Prostate gland (tissue), 2 donors: Measurements from ENCODE around the gene TANC1.

ENCODE experiments used
- POLR2A ChIP-seq: fragments of 450-650 bp; IDR thresholded peaks from one replicate; pipeline ENCODE4 v1.6.1; 2016; ENCODE audit warnings: antibody characterized with exemption, mild to moderate bottlenecking
- POLR2AphosphoS5 ChIP-seq: sonication (generic); formaldehyde crosslinking; IDR thresholded peaks from one replicate; pipeline ENCODE4 v1.6.1; 2017; ENCODE audit warnings: antibody characterized with exemption
- TF ChIP-seq, protein P1 (sequence below), 4 experiments: fragments of 200-600 bp in 2 of 4; fragments of 450-650 bp in 2 of 4; sonication (generic) in 2 of 4; IDR thresholded peaks; 1 replicate in 3 of 4; 2 replicates in 1 of 4; pipeline ENCODE4 v1.5.1; 2016 to 2019; ENCODE audit warnings: antibody characterized with exemption in 4 of 4, mild to moderate bottlenecking in 2 of 4, moderate library complexity in 2 of 4

DNA sequence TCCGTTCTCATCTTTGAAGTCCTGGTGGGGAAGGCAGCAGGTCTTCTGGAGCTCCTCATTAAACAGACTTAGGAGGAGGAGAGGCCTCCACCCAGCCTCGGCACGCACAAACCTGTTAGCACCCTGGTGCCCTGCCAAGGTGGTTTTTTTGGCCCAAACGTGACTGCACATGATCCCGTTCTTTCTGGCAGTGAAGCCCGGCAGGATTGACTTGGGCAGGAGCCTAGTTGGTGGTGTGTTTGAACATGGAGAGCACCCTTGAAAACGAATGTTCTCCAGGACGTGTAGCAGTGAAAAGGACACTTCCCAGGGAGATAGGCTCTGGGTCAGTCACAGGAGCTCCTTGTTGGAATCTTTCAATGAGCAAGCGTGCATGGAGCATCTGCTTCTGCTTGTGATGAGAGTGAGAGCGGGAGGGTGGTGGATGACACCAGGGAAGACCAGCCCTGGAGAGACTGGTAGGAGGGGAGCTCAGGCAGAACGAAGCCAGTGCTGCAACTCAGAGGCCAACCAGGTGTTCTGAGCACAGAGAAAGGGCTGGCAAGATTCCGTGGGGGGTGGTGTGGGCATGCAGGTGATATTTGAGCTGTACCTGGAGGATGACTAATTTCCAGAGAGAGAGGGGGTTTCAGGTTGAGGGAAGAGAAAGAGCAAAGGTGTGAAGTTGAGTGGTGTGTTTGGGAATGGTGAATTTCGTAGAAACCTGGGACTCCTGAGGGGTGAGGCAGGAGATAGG is 73.8 kb downstream of the TANC1 start:
- TF ChIP-seq, protein P1, sequence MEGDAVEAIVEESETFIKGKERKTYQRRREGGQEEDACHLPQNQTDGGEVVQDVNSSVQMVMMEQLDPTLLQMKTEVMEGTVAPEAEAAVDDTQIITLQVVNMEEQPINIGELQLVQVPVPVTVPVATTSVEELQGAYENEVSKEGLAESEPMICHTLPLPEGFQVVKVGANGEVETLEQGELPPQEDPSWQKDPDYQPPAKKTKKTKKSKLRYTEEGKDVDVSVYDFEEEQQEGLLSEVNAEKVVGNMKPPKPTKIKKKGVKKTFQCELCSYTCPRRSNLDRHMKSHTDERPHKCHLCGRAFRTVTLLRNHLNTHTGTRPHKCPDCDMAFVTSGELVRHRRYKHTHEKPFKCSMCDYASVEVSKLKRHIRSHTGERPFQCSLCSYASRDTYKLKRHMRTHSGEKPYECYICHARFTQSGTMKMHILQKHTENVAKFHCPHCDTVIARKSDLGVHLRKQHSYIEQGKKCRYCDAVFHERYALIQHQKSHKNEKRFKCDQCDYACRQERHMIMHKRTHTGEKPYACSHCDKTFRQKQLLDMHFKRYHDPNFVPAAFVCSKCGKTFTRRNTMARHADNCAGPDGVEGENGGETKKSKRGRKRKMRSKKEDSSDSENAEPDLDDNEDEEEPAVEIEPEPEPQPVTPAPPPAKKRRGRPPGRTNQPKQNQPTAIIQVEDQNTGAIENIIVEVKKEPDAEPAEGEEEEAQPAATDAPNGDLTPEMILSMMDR (IDR thresholded peaks at IDR 0.05), result no peak
- TF ChIP-seq POLR2AphosphoS5 (peak; percentile 75), POLR2A (no peak)
